HEK293 (cell line): ENCODE results near the gene PLEKHG1.

ENCODE experiments used
- CTCF ChIA-PET: fragments of 350-600 bp; formaldehyde crosslinking; extraction: SDS; loops from one replicate; lab custom pipeline; 2021; ENCODE audit warnings: antibody characterized with exemption; lab: Yijun Ruan, JAX
- POLR2A ChIA-PET: fragments of 300-600 bp; formaldehyde crosslinking; extraction: SDS; loops from one replicate; lab custom pipeline; 2020; ENCODE audit warnings: antibody characterized with exemption, inconsistent platforms; lab: Yijun Ruan, JAX
- H3K27ac ChIP-seq: fragments of 200-500 bp; sonication (Bioruptor generic); 2 replicates; pipeline ENCODE4 v1.5.1; 2014; ENCODE audit warnings: low read depth, low read length, control low read depth, inconsistent platforms; ENCODE audit errors: extremely low read depth
- H3K36me3 ChIP-seq, 2 experiments: fragments of 200-500 bp in 1 of 2; sonication (Bioruptor generic) in 1 of 2; 1 replicate in 1 of 2; 2 replicates in 1 of 2; pipeline ENCODE4 v1.5.1; 2014 to 2017; ENCODE audit warnings: inconsistent platforms in 2 of 2, low read length in 2 of 2; ENCODE audit not compliant: control insufficient read depth in 2 of 2, insufficient read depth in 1 of 2
- H3K4me1 ChIP-seq: fragments of 200-500 bp; sonication (Bioruptor generic); 2 replicates; pipeline ENCODE4 v1.5.1; 2014; ENCODE audit warnings: mild to moderate bottlenecking, low read length, inconsistent platforms; ENCODE audit not compliant: control insufficient read depth, insufficient read depth
- H3K4me3 ChIP-seq: 2 replicates; pipeline ENCODE4 v1.5.1; 2011; ENCODE audit warnings: low read depth, mild to moderate bottlenecking, control low read depth, low read length, moderate library complexity
- H3K9me3 ChIP-seq: fragments of 200-500 bp; sonication (Bioruptor generic); 2 replicates; pipeline ENCODE4 v1.5.1; 2014; ENCODE audit warnings: low read depth, low read length, inconsistent platforms; ENCODE audit not compliant: control insufficient read depth, insufficient read depth
- ATF2 ChIP-seq: fragments of 450-650 bp; formaldehyde crosslinking; IDR thresholded peaks from 2 replicates; pipeline ENCODE4 v1.5.1; 2016; ENCODE audit warnings: missing biosample characterization, missing genetic modification characterization, low read depth
- PRDM2 ChIP-seq: fragments of 450-650 bp; formaldehyde crosslinking; IDR thresholded peaks from 2 replicates; pipeline ENCODE4 v1.5.1; 2016; ENCODE audit warnings: missing biosample characterization, missing genetic modification characterization, borderline replicate concordance
- PRDM6 ChIP-seq: fragments of 450-650 bp; formaldehyde crosslinking; IDR thresholded peaks from 2 replicates; pipeline ENCODE4 v1.5.1; 2017; ENCODE audit warnings: missing biosample characterization, missing genetic modification characterization
- ZBTB10 ChIP-seq: fragments of 450-650 bp; formaldehyde crosslinking; IDR thresholded peaks from 2 replicates; pipeline ENCODE4 v1.5.1; 2016; ENCODE audit warnings: missing biosample characterization, missing genetic modification characterization
- ZBTB48 ChIP-seq: fragments of 450-650 bp; formaldehyde crosslinking; IDR thresholded peaks from 2 replicates; pipeline ENCODE4 v1.5.1; 2016; ENCODE audit warnings: missing biosample characterization, missing genetic modification characterization
- ZNF133 ChIP-seq: fragments of 450-650 bp; formaldehyde crosslinking; IDR thresholded peaks from 2 replicates; pipeline ENCODE4 v1.5.1; 2016; ENCODE audit warnings: missing biosample characterization, missing genetic modification characterization
- ZNF184 ChIP-seq: fragments of 450-650 bp; IDR thresholded peaks from 2 replicates; pipeline ENCODE4 v1.5.1; 2018; ENCODE audit warnings: missing biosample characterization, mild to moderate bottlenecking, missing genetic modification characterization
- ZNF202 ChIP-seq: fragments of 450-650 bp; formaldehyde crosslinking; IDR thresholded peaks from 2 replicates; pipeline ENCODE4 v1.5.1; 2016; ENCODE audit warnings: missing biosample characterization, missing genetic modification characterization, borderline replicate concordance
- ZNF362 ChIP-seq: fragments of 450-650 bp; formaldehyde crosslinking; IDR thresholded peaks from 2 replicates; pipeline ENCODE4 v1.5.1; 2016; ENCODE audit warnings: missing biosample characterization, missing genetic modification characterization
- ZNF398 ChIP-seq: fragments of 450-650 bp; formaldehyde crosslinking; IDR thresholded peaks from 2 replicates; pipeline ENCODE4 v1.5.1; 2017; ENCODE audit warnings: missing biosample characterization, missing genetic modification characterization
- ZNF416 ChIP-seq: fragments of 450-650 bp; formaldehyde crosslinking; IDR thresholded peaks from 2 replicates; pipeline ENCODE4 v1.5.1; 2016; ENCODE audit warnings: missing biosample characterization, missing genetic modification characterization
- ZNF510 ChIP-seq: fragments of 450-650 bp; formaldehyde crosslinking; IDR thresholded peaks from 2 replicates; pipeline ENCODE4 v1.5.1; 2018; ENCODE audit warnings: mild to moderate bottlenecking, missing genetic modification characterization, missing biosample characterization; ENCODE audit not compliant: insufficient replicate concordance
- ZNF580 ChIP-seq: fragments of 450-650 bp; formaldehyde crosslinking; IDR thresholded peaks from 2 replicates; pipeline ENCODE4 v1.5.1; 2016; ENCODE audit warnings: missing biosample characterization, missing genetic modification characterization
- ZNF600 ChIP-seq: fragments of 450-650 bp; formaldehyde crosslinking; IDR thresholded peaks from 2 replicates; pipeline ENCODE4 v1.5.1; 2016; ENCODE audit warnings: missing biosample characterization, missing genetic modification characterization
- ZNF677 ChIP-seq: fragments of 450-650 bp; IDR thresholded peaks from 2 replicates; pipeline ENCODE4 v1.5.0; 2018; ENCODE audit warnings: missing biosample characterization, mild to moderate bottlenecking, missing genetic modification characterization, moderate library complexity
- ZNF707 ChIP-seq: fragments of 450-650 bp; formaldehyde crosslinking; IDR thresholded peaks from 2 replicates; pipeline ENCODE4 v1.5.1; 2016; ENCODE audit warnings: missing biosample characterization, missing genetic modification characterization
- ZNF76 ChIP-seq: fragments of 450-650 bp; formaldehyde crosslinking; IDR thresholded peaks from 2 replicates; pipeline ENCODE4; 2016; ENCODE audit warnings: low read depth, missing biosample characterization, missing genetic modification characterization, borderline replicate concordance

PLEKHG1 gene

GRCh38 chr6:150550244-150550643, 49.4 kb upstream of the PLEKHG1 start:
- ChIA-PET CTCF (interaction anchor here (0.8 to 1.3 kb wide), 3 partner anchors 35 to 50 kb away, joined by 3 to 5 read pairs (median 3); no protein-coding TSS in a partner anchor), POLR2A (interaction anchor here (0.9 to 1.0 kb wide), 2 partner anchors 9 to 33 kb away, joined by 3 read pairs; no protein-coding TSS in a partner anchor)
- Histone ChIP-seq H3K9me3 (no peaks in the 10 kb centered on the region), H3K4me1 (peaks cover 3% of the 10 kb centered on the region; the same call in 1 of the 2 replicates), H3K36me3 (no peaks in the 10 kb centered on the region), H3K27ac (no peak overlapping the region), H3K4me3 (no peak overlapping the region)
- TF ChIP-seq ZNF362 (tag by site-specific recombination) (no peak), ATF2 (tag by site-specific recombination) (no peak), ZNF600 (tag by site-specific recombination) (no peak), ZNF580 (tag by site-specific recombination) (no peak), ZNF184 (tag by site-specific recombination) (no peak), ZBTB10 (tag by site-specific recombination) (no peak), ZNF510 (tag by site-specific recombination) (no peak), ZNF133 (tag by site-specific recombination) (no peak), ZNF202 (tag by site-specific recombination) (no peak), ZNF707 (no peak), ZNF76 (no peak), ZNF416 (no peak), ZBTB48 (tag by site-specific recombination) (no peak), PRDM6 (tag by site-specific recombination) (no peak), PRDM2 (tag by site-specific recombination) (no peak), ZNF398 (tag by site-specific recombination) (no peak), ZNF677 (tag by site-specific recombination) (no peak)
